ENCODE results near the gene MET. TPM values are rescaled to one million over a fixed set of nuclear protein-coding genes. Genes with fewer than 3 reads are reported as not detected.

The MET gene
- total and polyA plus RNA-seq, 7 experiments from 2014 or later = 0.19 to 1.0 (median 0.73) TPM; not detected in 4

- H3K27ac ChIP-seq (ENCODE audit: low read depth, low read length) = no peak overlapping the region
- ChIA-PET CTCF (no interaction called here), POLR2A (no interaction called here)
- no peaks in the 10 kb centered on the region for H3K27me3 ChIP-seq (ENCODE audit: control insufficient read depth in 2 of 2, insufficient read depth in 2 of 2, low read length in 2 of 2)
- no peaks in the 10 kb centered on the region for H3K9me3 ChIP-seq (ENCODE audit: control insufficient read depth in 2 of 3, low read length in 3 of 3)
- H3K36me3 ChIP-seq (ENCODE audit: control insufficient read depth in 2 of 3, insufficient read depth in 3 of 3, low read length in 3 of 3) = no peaks in the 10 kb centered on the region
- H3K36me3 Mint-ChIP-seq = no peaks in the 10 kb centered on the region
- no peak overlapping the region for H3K4me3 ChIP-seq (ENCODE audit: low read length)
- intact Hi-C loops (cut with micrococcal nuclease) = no loop called here
- DNase-seq (no peak), ATAC-seq (no peak)
- H3K4me1 ChIP-seq (ENCODE audit: control insufficient read depth in 2 of 2, insufficient read depth in 2 of 2, low read length in 2 of 2) = no peaks in the 10 kb centered on the region
- H3K4me3 Mint-ChIP-seq = no peak overlapping the region
- H3K27me3 Mint-ChIP-seq = peaks cover 22 to 41% (median 34%) of the 10 kb centered on the region in 5 donors
- H3K27ac Mint-ChIP-seq = no peak overlapping the region
- H3K4me1 Mint-ChIP-seq = peaks cover 0 to 10% (median 0%) of the 10 kb centered on the region in 7 donors
- H3K9me3 Mint-ChIP-seq = peaks cover 0 to 11% (median 0%) of the 10 kb centered on the region in 11 donors
These were observed 11.8 kb downstream of the MET start for GRCh38 chr7:116683786-116684185.

GRCh38 chr7:116686033-116686432 lies 14.0 kb downstream of the MET start:
- Mint-ChIP-seq H3K9me3 (peaks cover 0 to 11% (median 0%) of the 10 kb centered on the region in 11 donors), H3K27ac (peak overlapping the region in 1 of 9 donors; percentile 15), H3K36me3 (no peaks in the 10 kb centered on the region), H3K27me3 (peaks cover 27 to 37% (median 34%) of the 10 kb centered on the region in 5 donors), H3K4me3 (no peak overlapping the region), H3K4me1 (no peaks in the 10 kb centered on the region)
- Histone ChIP-seq H3K27ac (ENCODE audit: low read depth, low read length) (no peak overlapping the region), H3K9me3 (ENCODE audit: control insufficient read depth in 2 of 3, low read length in 3 of 3) (no peaks in the 10 kb centered on the region), H3K4me1 (ENCODE audit: control insufficient read depth in 2 of 2, insufficient read depth in 2 of 2, low read length in 2 of 2) (no peaks in the 10 kb centered on the region), H3K36me3 (ENCODE audit: control insufficient read depth in 2 of 3, insufficient read depth in 3 of 3, low read length in 3 of 3) (no peaks in the 10 kb centered on the region), H3K4me3 (ENCODE audit: low read length) (no peak overlapping the region), H3K27me3 (ENCODE audit: control insufficient read depth in 2 of 2, insufficient read depth in 2 of 2, low read length in 2 of 2) (no peaks in the 10 kb centered on the region)
- ATAC-seq = no peak
- DNase-seq = no peak
- ChIA-PET POLR2A (no interaction called here), CTCF (no interaction called here)
- intact Hi-C loops (cut with micrococcal nuclease) = no loop called here

GRCh38 chr7:116686812-116687419 lies 14.9 kb downstream of the MET start:
- no peak for DNase-seq
- Mint-ChIP-seq H3K27me3 (peaks cover 27 to 42% (median 34%) of the 10 kb centered on the region in 5 donors), H3K4me1 (no peaks in the 10 kb centered on the region), H3K4me3 (no peak overlapping the region), H3K36me3 (no peaks in the 10 kb centered on the region), H3K27ac (no peak overlapping the region), H3K9me3 (peaks cover 0 to 11% (median 0%) of the 10 kb centered on the region in 11 donors)
- ChIA-PET POLR2A (no interaction called here), CTCF (no interaction called here)
- H3K4me3 ChIP-seq (ENCODE audit: low read length) = no peak overlapping the region
- H3K27ac ChIP-seq (ENCODE audit: low read depth, low read length) = no peak overlapping the region
- no peaks in the 10 kb centered on the region for H3K27me3 ChIP-seq (ENCODE audit: control insufficient read depth in 2 of 2, insufficient read depth in 2 of 2, low read length in 2 of 2)
- intact Hi-C loops (cut with micrococcal nuclease) = no loop called here
- H3K36me3 ChIP-seq (ENCODE audit: control insufficient read depth in 2 of 3, insufficient read depth in 3 of 3, low read length in 3 of 3) = no peaks in the 10 kb centered on the region
- no peaks in the 10 kb centered on the region for H3K4me1 ChIP-seq (ENCODE audit: control insufficient read depth in 2 of 2, insufficient read depth in 2 of 2, low read length in 2 of 2)
- H3K9me3 ChIP-seq (ENCODE audit: control insufficient read depth in 2 of 3, low read length in 3 of 3) = no peaks in the 10 kb centered on the region
- ATAC-seq = no peak

GRCh38 chr7:116687801-116688201 lies 15.8 kb downstream of the MET start:
- H3K36me3 Mint-ChIP-seq = no peaks in the 10 kb centered on the region
- Histone ChIP-seq H3K4me3 (ENCODE audit: low read length) (no peak overlapping the region), H3K36me3 (ENCODE audit: control insufficient read depth in 2 of 3, insufficient read depth in 3 of 3, low read length in 3 of 3) (no peaks in the 10 kb centered on the region), H3K4me1 (ENCODE audit: control insufficient read depth in 2 of 2, insufficient read depth in 2 of 2, low read length in 2 of 2) (no peaks in the 10 kb centered on the region), H3K27me3 (ENCODE audit: control insufficient read depth in 2 of 2, insufficient read depth in 2 of 2, low read length in 2 of 2) (no peaks in the 10 kb centered on the region), H3K9me3 (ENCODE audit: control insufficient read depth in 2 of 3, low read length in 3 of 3) (no peaks in the 10 kb centered on the region), H3K27ac (ENCODE audit: low read depth, low read length) (no peak overlapping the region)
- H3K27ac Mint-ChIP-seq = no peak overlapping the region
- POLR2A ChIA-PET = no interaction called here
- ATAC-seq = no peak
- no peak overlapping the region for H3K4me3 Mint-ChIP-seq
- peaks cover 27 to 40% (median 34%) of the 10 kb centered on the region in 5 donors for H3K27me3 Mint-ChIP-seq
- peaks cover 0 to 11% (median 0%) of the 10 kb centered on the region in 11 donors for H3K9me3 Mint-ChIP-seq
- CTCF ChIA-PET = no interaction called here
- DNase-seq = no peak
- H3K4me1 Mint-ChIP-seq = peaks cover 0 to 1% (median 0%) of the 10 kb centered on the region in 7 donors
- intact Hi-C loops (cut with micrococcal nuclease) = no loop called here

GRCh38 chr7:116689790-116690259 lies 17.8 kb downstream of the MET start:
- no peak for ATAC-seq
- H3K9me3 ChIP-seq (ENCODE audit: control insufficient read depth in 2 of 3, low read length in 3 of 3) = no peaks in the 10 kb centered on the region
- intact Hi-C loops (cut with micrococcal nuclease) = no loop called here
- H3K36me3 ChIP-seq (ENCODE audit: control insufficient read depth in 2 of 3, insufficient read depth in 3 of 3, low read length in 3 of 3) = no peaks in the 10 kb centered on the region
- no peak overlapping the region for H3K27ac Mint-ChIP-seq
- H3K4me3 ChIP-seq (ENCODE audit: low read length) = no peak overlapping the region
- no peak overlapping the region for H3K4me3 Mint-ChIP-seq
- CTCF ChIA-PET = no interaction called here
- no peaks in the 10 kb centered on the region for H3K9me3 Mint-ChIP-seq
- no peaks in the 10 kb centered on the region for H3K27me3 ChIP-seq (ENCODE audit: control insufficient read depth in 2 of 2, insufficient read depth in 2 of 2, low read length in 2 of 2)
- H3K27ac ChIP-seq (ENCODE audit: low read depth, low read length) = no peak overlapping the region
- H3K4me1 ChIP-seq (ENCODE audit: control insufficient read depth in 2 of 2, insufficient read depth in 2 of 2, low read length in 2 of 2) = no peaks in the 10 kb centered on the region
- POLR2A ChIA-PET = no interaction called here
- no peaks in the 10 kb centered on the region for H3K36me3 Mint-ChIP-seq
- DNase-seq = no peak
- peaks cover 10 to 21% (median 16%) of the 10 kb centered on the region in 5 donors for H3K27me3 Mint-ChIP-seq
- peaks cover 0 to 1% (median 0%) of the 10 kb centered on the region in 7 donors for H3K4me1 Mint-ChIP-seq

GRCh38 chr7:116691664-116692063 lies 19.7 kb downstream of the MET start:
- intact Hi-C loops (cut with micrococcal nuclease) = no loop called here
- Mint-ChIP-seq H3K27ac (no peak overlapping the region), H3K4me1 (peaks cover 0 to 1% (median 0%) of the 10 kb centered on the region in 7 donors), H3K36me3 (no peaks in the 10 kb centered on the region), H3K9me3 (peaks cover 0 to 3% (median 0%) of the 10 kb centered on the region in 11 donors), H3K27me3 (peaks cover 5 to 13% (median 6%) of the 10 kb centered on the region in 5 donors), H3K4me3 (no peak overlapping the region)
- Histone ChIP-seq H3K4me1 (ENCODE audit: control insufficient read depth in 2 of 2, insufficient read depth in 2 of 2, low read length in 2 of 2) (no peaks in the 10 kb centered on the region), H3K4me3 (ENCODE audit: low read length) (no peak overlapping the region), H3K27me3 (ENCODE audit: control insufficient read depth in 2 of 2, insufficient read depth in 2 of 2, low read length in 2 of 2) (no peaks in the 10 kb centered on the region), H3K36me3 (ENCODE audit: control insufficient read depth in 2 of 3, insufficient read depth in 3 of 3, low read length in 3 of 3) (no peaks in the 10 kb centered on the region), H3K27ac (ENCODE audit: low read depth, low read length) (no peak overlapping the region), H3K9me3 (ENCODE audit: control insufficient read depth in 2 of 3, low read length in 3 of 3) (no peaks in the 10 kb centered on the region)
- ATAC-seq (no peak), DNase-seq (no peak)
- ChIA-PET CTCF (no interaction called here), POLR2A (no interaction called here)

Data from naive thymus-derived CD4-positive, alpha-beta T cell (primary cell).